Measurements from ENCODE around the gene NEU1. TPM values are rescaled to one million over a fixed set of nuclear protein-coding genes. Genes with fewer than 3 reads are reported as not detected.
"Not testable (repeated sequence)": the region's sequence is repeated elsewhere in the genome, so short reads cannot be mapped to it uniquely, and the experiment has no call there.

Gene NEU1
- total RNA-seq, 4 donors from 2014 or later, result 20.8 to 42.7 (median 38.1) TPM

DNA sequence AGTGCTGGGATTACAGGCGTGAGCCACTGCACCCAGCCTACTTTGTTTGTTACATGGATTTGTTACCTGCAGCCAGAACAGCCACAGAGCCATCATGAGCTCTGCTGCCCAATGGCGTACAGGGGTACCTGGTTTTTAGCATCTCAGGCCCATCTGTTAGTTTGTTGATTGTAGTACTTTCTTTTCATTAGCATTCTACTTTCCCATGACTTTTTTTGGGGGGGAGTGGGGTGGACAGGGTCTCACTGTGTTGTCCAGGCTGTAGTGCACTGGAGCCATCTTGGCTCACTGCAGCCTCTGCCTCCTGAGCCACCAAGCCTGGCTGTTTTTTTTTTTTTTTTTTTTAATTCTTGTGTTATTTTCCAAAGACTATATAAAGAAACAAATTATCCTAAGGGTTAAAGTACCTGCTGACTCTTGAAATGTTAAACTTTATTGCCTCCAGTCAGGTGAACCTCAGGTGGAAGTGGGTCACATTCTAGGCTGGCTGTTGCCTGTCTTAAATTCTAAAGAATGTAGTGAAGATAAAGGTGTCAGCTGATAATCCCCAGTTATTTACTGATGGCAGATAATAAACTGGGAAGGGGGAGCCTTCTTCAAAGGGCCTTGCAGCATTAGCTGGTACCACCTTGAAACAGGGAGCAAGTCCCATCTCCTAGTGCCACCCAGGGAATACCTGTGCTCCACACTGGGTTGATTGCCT is 15.2 kb downstream of the NEU1 start:
- Histone ChIP-seq H3K4me1 (no peaks in the 10 kb centered on the region), H3K9me3 (no peaks in the 10 kb centered on the region), H3K36me3 (no peaks in the 10 kb centered on the region), H3K27me3 (no peaks in the 10 kb centered on the region), H3K27ac (no peak overlapping the region), H3K4me3 (no peak overlapping the region)
- in situ Hi-C loops (cut with MboI; ENCODE audit: low sequenced_read_pairs in 4 of 4), result no loop called here
- no peak for ATAC-seq
- no peak for DNase-seq
- intact Hi-C loops (cut with DNase I; ENCODE audit: low total_unique reads), result no loop called here
- no peak for TF ChIP-seq POLR2A (IDR thresholded peaks at IDR 0.05)
- TF ChIP-seq, protein P1, sequence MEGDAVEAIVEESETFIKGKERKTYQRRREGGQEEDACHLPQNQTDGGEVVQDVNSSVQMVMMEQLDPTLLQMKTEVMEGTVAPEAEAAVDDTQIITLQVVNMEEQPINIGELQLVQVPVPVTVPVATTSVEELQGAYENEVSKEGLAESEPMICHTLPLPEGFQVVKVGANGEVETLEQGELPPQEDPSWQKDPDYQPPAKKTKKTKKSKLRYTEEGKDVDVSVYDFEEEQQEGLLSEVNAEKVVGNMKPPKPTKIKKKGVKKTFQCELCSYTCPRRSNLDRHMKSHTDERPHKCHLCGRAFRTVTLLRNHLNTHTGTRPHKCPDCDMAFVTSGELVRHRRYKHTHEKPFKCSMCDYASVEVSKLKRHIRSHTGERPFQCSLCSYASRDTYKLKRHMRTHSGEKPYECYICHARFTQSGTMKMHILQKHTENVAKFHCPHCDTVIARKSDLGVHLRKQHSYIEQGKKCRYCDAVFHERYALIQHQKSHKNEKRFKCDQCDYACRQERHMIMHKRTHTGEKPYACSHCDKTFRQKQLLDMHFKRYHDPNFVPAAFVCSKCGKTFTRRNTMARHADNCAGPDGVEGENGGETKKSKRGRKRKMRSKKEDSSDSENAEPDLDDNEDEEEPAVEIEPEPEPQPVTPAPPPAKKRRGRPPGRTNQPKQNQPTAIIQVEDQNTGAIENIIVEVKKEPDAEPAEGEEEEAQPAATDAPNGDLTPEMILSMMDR (IDR thresholded peaks at IDR 0.05 in 4 of 5, conservative IDR thresholded peaks at IDR 0.05 in 1 of 5), result no peak

GRCh38 chr6:31844507-31844906 is 18.1 kb downstream of the NEU1 start:
- DNase-seq (no peak), ATAC-seq (no peak)
- Histone ChIP-seq H3K36me3 (peaks cover 0 to 16% of the 10 kb centered on the region in 2 donors), H3K4me3 (no peak overlapping the region), H3K4me1 (no peaks in the 10 kb centered on the region), H3K27me3 (no peaks in the 10 kb centered on the region), H3K9me3 (no peaks in the 10 kb centered on the region), H3K27ac (no peak overlapping the region)
- intact Hi-C loops (cut with DNase I; ENCODE audit: low total_unique reads) (no loop called here), in situ Hi-C loops (cut with MboI; ENCODE audit: low sequenced_read_pairs in 4 of 4) (no loop called here)
- TF ChIP-seq, protein P1 (IDR thresholded peaks at IDR 0.05 in 4 of 5, conservative IDR thresholded peaks at IDR 0.05 in 1 of 5), result no peak
- TF ChIP-seq POLR2A (IDR thresholded peaks at IDR 0.05), result no peak

GRCh38 chr6:31842053-31842452 is 20.6 kb downstream of the NEU1 start:
- Histone ChIP-seq H3K36me3 (peaks cover 0 to 40% of the 10 kb centered on the region in 2 donors), H3K4me3 (no peak overlapping the region), H3K9me3 (no peaks in the 10 kb centered on the region), H3K4me1 (peaks cover 14 to 15% of the 10 kb centered on the region in 2 donors), H3K27me3 (no peaks in the 10 kb centered on the region), H3K27ac (no peak overlapping the region)
- in situ Hi-C loops (cut with MboI; ENCODE audit: low sequenced_read_pairs in 4 of 4) (no loop called here), intact Hi-C loops (cut with DNase I; ENCODE audit: low total_unique reads) (no loop called here)
- DNase-seq, result no peak
- TF ChIP-seq, protein P1 (IDR thresholded peaks at IDR 0.05 in 4 of 5, conservative IDR thresholded peaks at IDR 0.05 in 1 of 5), result no peak
- no peak for TF ChIP-seq POLR2A (IDR thresholded peaks at IDR 0.05)
- no peak for ATAC-seq

- not testable (repeated sequence) for ATAC-seq
These were observed 22.9 kb downstream of the NEU1 start for GRCh38 chr6:31839779-31840126.

DNA sequence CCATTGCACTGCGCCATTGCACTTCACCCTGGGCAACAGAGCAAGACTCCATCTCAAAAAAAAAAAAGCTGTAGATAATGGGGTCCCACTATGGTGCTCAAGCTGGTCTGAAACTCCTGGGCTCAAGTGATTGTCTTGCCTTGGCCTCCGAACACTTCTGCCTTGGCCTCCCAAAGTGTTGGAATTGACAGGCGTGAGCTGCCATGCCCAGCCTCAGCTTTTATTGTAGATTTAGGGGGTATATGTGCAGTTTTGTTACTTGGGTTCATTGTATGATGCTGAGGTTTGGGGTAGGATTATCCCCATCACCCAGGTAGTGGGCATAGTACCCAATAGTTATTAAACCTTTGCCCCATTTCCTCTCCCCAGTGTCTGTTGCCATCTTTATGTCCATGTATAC is 23.7 kb downstream of the NEU1 start:
- intact Hi-C loops (cut with DNase I; ENCODE audit: low total_unique reads) (loop anchor here (10.0 kb wide), 1 partner anchor 294 kb away; the partner anchor contains the start of genes ATP6V1G2, DDX39B and NFKBIL1), in situ Hi-C loops (cut with MboI; ENCODE audit: low sequenced_read_pairs in 4 of 4) (loop anchor here in 2 of 4 donors (10.0 kb wide), 3 partner anchors 64 to 164 kb away; partner anchors contain the start of genes VWA7 (in 2 of the 2) and LY6G5C (in 1 of the 2))
- H3K9me3 ChIP-seq, result no peaks in the 10 kb centered on the region
- DNase-seq, result no peak
- H3K36me3 ChIP-seq, result peaks cover 0 to 42% of the 10 kb centered on the region in 2 donors
- no peak overlapping the region for H3K4me3 ChIP-seq
- no peak overlapping the region for H3K27ac ChIP-seq
- no peak for ATAC-seq
- peaks cover 30 to 34% of the 10 kb centered on the region in 2 donors for H3K4me1 ChIP-seq
- TF ChIP-seq POLR2A (IDR thresholded peaks at IDR 0.05), result no peak
- TF ChIP-seq, protein P1 (IDR thresholded peaks at IDR 0.05 in 4 of 5, conservative IDR thresholded peaks at IDR 0.05 in 1 of 5), result no peak
- no peaks in the 10 kb centered on the region for H3K27me3 ChIP-seq

More at GRCh38 chr6:31839779-31840126, 22.9 kb downstream of the NEU1 start:
- peaks cover 0 to 42% of the 10 kb centered on the region in 2 donors for H3K36me3 ChIP-seq
- intact Hi-C loops (cut with DNase I; ENCODE audit: low total_unique reads) (loop anchor here (10.0 kb wide), 1 partner anchor 295 kb away; the partner anchor contains the start of genes ATP6V1G2, DDX39B and NFKBIL1), in situ Hi-C loops (cut with MboI; ENCODE audit: low sequenced_read_pairs in 4 of 4) (loop anchor here in 2 of 4 donors (10.0 kb wide), 3 partner anchors 65 to 165 kb away; partner anchors contain the start of genes VWA7 (in 2 of the 2) and LY6G5C (in 1 of the 2))
- not testable (repeated sequence) for H3K9me3 ChIP-seq, H3K4me3 ChIP-seq, H3K27ac ChIP-seq, DNase-seq, H3K27me3 ChIP-seq
- peaks cover 30 to 32% of the 10 kb centered on the region in 2 donors for H3K4me1 ChIP-seq

DNA sequence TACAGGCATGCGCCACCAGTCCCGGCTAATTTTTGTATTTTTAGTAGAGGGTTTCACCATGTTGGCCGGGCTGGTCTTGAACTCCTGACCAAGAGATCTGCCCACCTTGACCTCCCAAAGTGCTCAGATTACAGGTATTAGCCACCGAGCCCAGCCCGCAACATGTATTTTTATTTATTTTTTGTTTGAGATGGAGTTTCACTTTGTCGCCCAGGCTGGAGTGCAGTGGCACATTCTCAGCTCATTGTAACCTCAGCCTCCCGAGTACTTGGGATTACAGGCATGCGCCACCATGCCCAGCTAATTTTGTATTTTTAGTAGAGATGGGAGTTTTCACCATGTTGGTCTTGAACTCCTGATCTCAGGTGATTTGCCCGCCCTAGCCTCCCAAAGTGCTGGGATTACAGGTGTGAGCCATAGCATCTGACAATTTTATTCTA is 24.5 kb downstream of the NEU1 start:
- H3K4me3 ChIP-seq, H3K9me3 ChIP-seq, DNase-seq, H3K27me3 ChIP-seq, ATAC-seq: not testable (repeated sequence)
- peak overlapping the region in 3 of 4 donors; percentile 5 to 97 (median 96) for H3K27ac ChIP-seq
- in situ Hi-C loops (cut with MboI; ENCODE audit: low sequenced_read_pairs in 4 of 4), result loop anchor here in 2 of 4 donors (10.0 kb wide), 3 partner anchors 63 to 163 kb away; partner anchors contain the start of genes VWA7 (in 2 of the 2) and LY6G5C (in 1 of the 2)
- peaks cover 0 to 42% of the 10 kb centered on the region in 2 donors for H3K36me3 ChIP-seq
- H3K4me1 ChIP-seq, result peaks cover 30 to 37% of the 10 kb centered on the region in 2 donors
- intact Hi-C loops (cut with DNase I; ENCODE audit: low total_unique reads), result loop anchor here (10.0 kb wide), 1 partner anchor 293 kb away; the partner anchor contains the start of genes ATP6V1G2, DDX39B and NFKBIL1

All from gastrocnemius medialis (tissue), 4 donors.